Activated T-helper 9 cell treated with anti-CD3 and anti-CD28 coated beads, Interleukin-2, amount 50 U/mL, for 16 hours (primary cell): ENCODE results near the gene BTF3L4.
"Not testable (repeated sequence)": the region's sequence is repeated elsewhere in the genome, so short reads cannot be mapped to it uniquely, and the experiment has no call there.

ENCODE experiments used
- DNase-seq: peaks from one replicate; pipeline ENCODE4 v3.0.0-alpha.2; 2020; ENCODE audit warnings: low read depth

Gene BTF3L4

GRCh38 chr1:52056163-52056936 lies at the start of gene BTF3L4:
Gene BTF3L4, plus strand, starts transcription at chr1:52056295. Its CDS starts 3,553 bp downstream, at chr1:52059848.
- peak; percentile 91 for DNase-seq

GRCh38 chr1:52007215-52008002 lies 48.7 kb upstream of the BTF3L4 start:
- DNase-seq: no peak

DNA sequence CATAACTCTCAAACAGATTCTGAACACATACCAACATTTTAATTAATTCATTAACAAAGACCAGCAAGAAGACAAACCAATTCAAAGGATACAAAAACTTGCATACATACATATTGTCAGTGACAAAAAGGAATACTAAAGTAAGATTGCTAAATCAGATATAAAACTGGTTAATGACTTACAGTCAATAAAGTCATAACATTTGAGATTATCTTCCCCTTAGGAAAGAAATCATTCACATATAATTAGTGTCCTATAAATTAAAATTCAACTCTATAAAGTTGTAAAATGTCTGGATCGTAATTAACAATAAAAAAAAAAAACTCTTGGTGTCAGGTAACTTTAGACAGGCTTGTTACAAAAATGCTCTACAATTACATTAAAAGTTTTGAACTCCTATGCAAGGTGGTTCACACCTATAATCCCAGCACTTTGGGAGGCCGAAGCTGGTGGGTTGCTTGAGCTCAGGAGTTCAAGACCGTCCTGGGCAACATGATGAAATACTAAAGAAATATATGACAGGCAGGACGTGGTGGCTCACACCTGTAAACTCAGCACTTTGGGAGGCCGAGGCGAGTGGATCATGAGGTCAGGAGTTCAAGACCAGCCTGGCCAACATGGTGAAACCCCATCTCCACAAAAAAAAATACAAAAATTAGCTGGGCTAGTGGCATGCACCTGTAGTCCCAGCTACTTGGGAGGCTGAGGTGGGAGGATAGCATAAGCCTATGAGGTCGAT lies 47.9 kb upstream of the BTF3L4 start:
- DNase-seq: no peak

DNA sequence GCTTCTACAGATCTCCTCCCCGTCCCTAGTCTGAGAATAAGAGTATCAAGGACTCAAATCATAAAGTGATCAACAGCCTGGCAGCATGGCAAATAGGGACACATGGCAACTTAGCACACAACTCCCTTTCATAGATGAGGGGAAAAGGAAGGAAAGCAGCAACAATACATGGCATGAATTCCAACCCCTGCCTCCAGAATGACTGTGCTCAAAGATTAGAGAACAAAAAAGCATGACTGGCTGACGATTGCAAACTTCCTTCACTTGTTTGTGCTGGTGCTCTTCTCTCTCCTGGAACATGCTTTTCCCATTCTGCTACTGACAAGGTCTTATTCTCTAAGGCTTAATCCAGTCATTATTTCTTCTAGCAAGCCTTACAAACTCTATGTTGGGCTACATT lies 34.0 kb upstream of the BTF3L4 start:
- DNase-seq: no peak

- DNase-seq: no peak
These were observed 29.8 kb upstream of the BTF3L4 start for GRCh38 chr1:52026278-52026677.

DNA sequence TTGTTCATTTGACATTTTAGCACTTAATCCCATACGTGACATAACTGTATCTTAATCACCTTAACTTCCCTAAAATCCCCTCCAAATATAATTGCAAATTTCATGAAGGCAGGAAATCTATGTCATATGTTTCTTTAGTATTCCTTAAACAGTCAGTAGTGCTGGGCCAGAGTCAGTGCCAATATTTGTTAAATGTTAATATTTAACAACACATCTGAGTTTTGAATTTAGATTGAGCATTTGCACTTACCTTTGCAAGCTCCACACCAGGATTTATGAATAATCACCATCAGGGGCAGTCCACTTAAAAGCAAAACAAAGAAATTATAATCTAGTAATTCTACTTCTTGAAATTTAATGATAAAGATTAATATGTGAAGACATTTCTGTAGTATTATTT lies 27.8 kb upstream of the BTF3L4 start:
- DNase-seq: no peak

DNA sequence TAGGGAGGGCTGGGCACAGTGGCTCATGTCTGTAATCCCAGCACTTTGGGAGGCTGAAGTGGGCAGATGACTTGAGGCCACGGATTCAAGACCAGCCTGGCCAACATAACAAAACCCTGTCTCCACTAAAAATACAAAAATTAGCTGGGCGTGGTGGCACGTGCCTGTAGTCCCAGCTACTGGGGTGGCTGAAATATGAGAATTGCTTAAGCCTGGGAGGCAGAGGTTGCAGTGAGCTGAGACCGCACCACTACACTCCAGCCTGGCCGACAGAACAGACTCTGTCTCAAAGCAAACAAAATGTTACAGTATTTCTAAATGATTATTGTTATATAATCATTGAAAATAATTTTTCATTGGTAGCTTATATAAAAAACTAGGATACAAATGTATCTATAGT lies 27.3 kb upstream of the BTF3L4 start:
- DNase-seq: not testable (repeated sequence)

DNA sequence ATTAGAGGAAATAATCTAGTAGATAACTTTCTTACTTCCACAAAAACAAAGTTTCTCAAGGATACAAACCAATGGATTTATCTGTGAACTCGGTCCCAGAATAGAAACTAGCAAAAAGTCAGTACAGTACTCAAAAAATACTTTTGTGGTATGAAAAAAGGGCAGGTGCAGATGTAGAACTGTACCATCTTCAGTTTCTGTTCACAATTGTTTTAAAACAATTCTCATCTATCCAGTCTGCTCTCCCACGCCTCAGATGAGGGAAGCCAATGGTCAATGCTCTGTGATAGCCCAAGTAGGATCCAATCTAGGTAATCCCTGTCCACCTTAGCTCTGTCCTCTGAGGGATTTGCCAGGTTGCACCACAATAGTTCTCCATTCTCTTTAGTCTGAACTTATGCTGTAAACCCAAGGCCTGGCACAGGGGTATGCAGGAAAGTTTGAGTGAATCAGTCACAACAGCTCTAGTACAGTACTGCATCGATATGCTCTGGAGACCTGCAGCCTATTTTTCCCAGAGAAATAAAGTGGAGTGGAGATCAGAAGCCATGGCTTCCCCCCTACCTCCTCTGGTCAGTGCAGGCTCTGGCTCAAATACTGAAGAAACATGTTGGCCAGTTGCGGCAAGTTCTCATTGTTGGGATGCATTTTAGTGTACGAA lies 23.8 kb upstream of the BTF3L4 start:
- no peak for DNase-seq

DNA sequence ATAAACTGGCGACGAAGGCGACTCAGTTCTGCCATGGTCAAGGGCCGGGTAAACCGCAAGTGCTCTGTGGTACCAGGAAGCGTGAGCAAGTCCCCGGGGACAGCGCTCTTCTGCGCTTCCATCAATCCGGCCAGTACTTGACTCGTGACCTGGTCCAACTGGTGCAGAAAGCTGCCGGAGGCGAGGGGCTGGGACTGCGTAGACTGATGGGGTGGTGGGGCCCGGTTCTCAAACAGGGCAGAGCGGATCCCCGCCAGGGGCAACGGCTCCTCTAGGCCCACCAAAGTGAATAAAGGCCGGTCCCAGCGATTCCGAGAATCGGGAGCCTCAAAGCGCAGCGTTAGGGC lies 23.3 kb upstream of the BTF3L4 start:
- DNase-seq: no peak

DNA sequence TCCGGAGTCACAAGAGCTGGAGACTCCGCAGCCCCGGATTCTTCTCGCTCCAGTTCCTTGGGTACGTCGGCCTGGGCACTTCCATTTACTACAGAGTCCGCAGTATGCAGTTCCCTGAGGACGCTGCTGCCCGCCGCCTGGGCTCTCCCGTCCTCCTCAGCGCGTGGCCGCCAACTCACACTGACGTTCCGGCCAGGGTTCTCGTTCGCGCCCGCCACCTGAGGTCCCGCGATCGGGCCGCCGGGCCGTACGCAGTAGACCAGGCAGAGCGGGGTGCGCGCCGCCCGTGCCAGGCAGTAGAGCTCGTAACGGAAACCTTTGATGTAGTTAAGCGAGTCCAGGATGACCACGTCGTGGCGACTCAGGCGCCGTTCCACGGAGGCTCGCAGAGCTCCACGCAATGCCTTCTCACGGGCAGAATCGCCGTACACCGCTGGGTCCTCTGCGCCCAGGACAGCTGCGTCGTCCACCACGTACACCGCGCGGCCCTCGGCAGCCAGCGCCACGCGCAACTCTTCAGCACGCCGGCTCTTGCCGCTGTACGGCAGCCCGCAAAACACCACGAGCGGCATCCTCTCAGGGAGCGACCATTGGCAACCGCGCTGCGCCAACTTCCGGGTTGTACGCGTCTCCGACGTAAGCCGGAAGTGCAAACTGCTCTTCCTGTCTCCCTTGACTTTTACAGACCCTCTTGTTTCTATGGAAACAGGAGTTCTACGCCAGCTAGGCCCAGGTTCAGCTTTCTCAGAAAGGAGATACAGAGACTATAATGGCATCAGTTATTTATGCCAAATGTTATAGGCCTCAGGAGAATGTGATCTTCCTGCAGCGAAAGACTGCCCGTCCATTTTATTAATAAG lies 22.7 kb upstream of the BTF3L4 start, which contains the start of gene KTI12:
KTI12 (minus strand) TSS at position 621 of the 860 bp plus-strand sequence; CDS start at position 572, 49 bp downstream.
- DNase-seq: peak; percentile 79

- no peak for DNase-seq
These were observed 22.1 kb upstream of the BTF3L4 start for GRCh38 chr1:52034050-52034384.

DNA sequence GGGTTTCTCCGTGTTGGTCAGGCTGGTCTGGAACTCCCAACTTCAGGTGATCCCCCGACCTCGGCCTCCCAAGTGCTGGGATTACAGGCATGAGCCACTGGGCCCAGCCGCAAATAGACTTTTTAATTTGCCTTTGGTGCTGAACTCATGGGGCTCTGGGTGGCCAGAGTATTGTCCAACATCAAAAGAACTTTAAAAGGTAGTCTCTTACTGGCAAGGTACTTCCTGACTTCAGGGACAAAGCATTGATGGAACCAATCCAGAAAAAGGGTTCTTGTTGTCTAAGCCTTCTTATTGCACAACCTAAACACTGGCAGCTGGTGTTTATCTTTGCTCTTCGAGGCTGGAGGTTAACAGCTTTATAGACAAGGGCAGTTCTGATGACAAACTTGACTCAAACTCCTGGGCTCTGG lies 18.7 kb upstream of the BTF3L4 start:
- no peak for DNase-seq

- DNase-seq: no peak
These were observed 18.2 kb upstream of the BTF3L4 start for GRCh38 chr1:52037909-52038308.

- no peak for DNase-seq
These were observed 14.4 kb upstream of the BTF3L4 start for GRCh38 chr1:52041551-52042185.

DNA sequence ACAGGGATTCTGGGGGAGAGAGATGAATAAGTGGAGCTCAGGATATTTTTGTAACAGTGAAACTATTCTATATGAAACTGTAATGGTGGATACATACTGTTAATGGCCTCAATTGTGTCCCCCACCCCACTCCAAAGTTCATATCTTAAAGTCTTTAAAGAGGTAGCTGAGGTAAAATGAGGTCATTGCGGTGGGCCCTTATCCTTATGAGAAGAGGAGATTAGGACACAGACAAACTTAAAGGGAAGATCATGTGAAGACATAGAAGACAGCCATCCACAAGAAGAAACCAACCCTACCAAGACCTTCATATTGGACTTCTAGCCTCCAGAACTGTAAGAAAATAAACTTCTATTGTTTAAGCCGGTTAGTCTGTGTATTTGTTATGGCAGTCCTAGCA lies 10.9 kb upstream of the BTF3L4 start:
- no peak for DNase-seq

- not testable (repeated sequence) for DNase-seq
These were observed 10.4 kb upstream of the BTF3L4 start for GRCh38 chr1:52045666-52046195.

- not testable (repeated sequence) for DNase-seq
These were observed 6.8 kb upstream of the BTF3L4 start for GRCh38 chr1:52049337-52049736.

DNA sequence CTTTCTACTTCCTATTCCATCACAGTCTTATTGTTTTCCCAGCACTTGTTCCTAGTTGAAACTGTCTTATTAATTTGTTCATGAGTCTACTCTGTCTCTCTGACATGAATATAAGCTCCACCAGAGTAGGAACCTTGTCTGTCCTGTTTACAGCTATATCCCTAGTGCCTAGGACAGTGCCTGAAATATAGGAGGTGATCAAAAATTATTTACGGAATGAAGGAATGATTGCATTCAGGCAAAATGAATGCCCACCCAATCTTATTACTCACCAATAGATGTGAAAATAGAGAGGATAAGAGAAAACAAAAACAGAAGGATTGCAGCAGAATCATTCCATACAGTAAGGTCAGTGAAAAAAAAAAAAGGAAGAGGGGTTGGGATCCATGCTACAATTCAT lies 2.2 kb upstream of the BTF3L4 start:
- no peak for DNase-seq

DNA sequence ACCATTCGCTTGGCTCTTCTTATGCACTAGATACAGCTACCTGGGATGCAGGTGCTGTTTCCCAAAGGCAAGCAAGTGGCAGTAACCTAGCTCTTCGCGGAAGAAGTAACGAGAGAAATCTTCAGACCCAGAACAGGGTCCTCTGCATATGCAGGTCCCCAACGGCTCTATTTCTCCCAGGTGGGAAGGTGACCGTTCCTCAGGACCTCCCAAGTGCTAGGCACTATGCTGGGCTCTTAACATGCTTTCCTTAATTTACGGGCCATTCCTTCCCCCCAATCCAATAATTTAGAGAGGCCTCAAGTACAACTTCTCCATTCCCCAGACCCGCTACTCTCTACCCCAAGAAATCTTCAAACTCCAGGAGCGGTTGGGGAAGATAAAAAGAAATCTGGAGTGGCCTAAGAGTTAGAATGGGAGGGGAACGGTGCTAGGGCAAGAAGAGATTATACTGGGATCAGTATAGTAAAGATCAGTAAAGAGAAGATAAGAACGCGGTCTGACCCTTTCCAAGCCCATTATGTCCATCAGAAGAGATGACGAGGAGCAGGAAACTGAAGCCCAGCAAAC lies 1.5 kb upstream of the BTF3L4 start:
- no peak for DNase-seq
